ENCODE data around the gene GJB4.
"Not testable (repeated sequence)": the region's sequence is repeated elsewhere in the genome, so short reads cannot be mapped to it uniquely, and the experiment has no call there.

The GJB4 gene

GRCh38 chr1:34808051-34808810 lies 48.7 kb downstream of the GJB4 start:
- no peak for DNase-seq

GRCh38 chr1:34810781-34811180 lies 51.2 kb downstream of the GJB4 start:
- not testable (repeated sequence) for DNase-seq

Measured in NCI-H1092 (cell line).